HEK293 (cell line): ENCODE data around the gene CPLX3.

Source experiments
- CTCF ChIA-PET: fragments of 350-600 bp; formaldehyde crosslinking; extraction: SDS; loops from one replicate; lab custom pipeline; 2021; ENCODE audit warnings: antibody characterized with exemption; lab: Yijun Ruan, JAX
- POLR2A ChIA-PET: fragments of 300-600 bp; formaldehyde crosslinking; extraction: SDS; loops from one replicate; lab custom pipeline; 2020; ENCODE audit warnings: antibody characterized with exemption, inconsistent platforms; lab: Yijun Ruan, JAX
- H3K27ac ChIP-seq: fragments of 200-500 bp; sonication (Bioruptor generic); 2 replicates; pipeline ENCODE4 v1.5.1; 2014; ENCODE audit warnings: low read depth, low read length, control low read depth, inconsistent platforms; ENCODE audit errors: extremely low read depth
- H3K36me3 ChIP-seq, 2 experiments: fragments of 200-500 bp in 1 of 2; sonication (Bioruptor generic) in 1 of 2; 1 replicate in 1 of 2; 2 replicates in 1 of 2; pipeline ENCODE4 v1.5.1; 2014 to 2017; ENCODE audit warnings: inconsistent platforms in 2 of 2, low read length in 2 of 2; ENCODE audit not compliant: control insufficient read depth in 2 of 2, insufficient read depth in 1 of 2
- H3K4me1 ChIP-seq: fragments of 200-500 bp; sonication (Bioruptor generic); 2 replicates; pipeline ENCODE4 v1.5.1; 2014; ENCODE audit warnings: mild to moderate bottlenecking, low read length, inconsistent platforms; ENCODE audit not compliant: control insufficient read depth, insufficient read depth
- H3K4me3 ChIP-seq: 2 replicates; pipeline ENCODE4 v1.5.1; 2011; ENCODE audit warnings: low read depth, mild to moderate bottlenecking, control low read depth, low read length, moderate library complexity
- H3K9me3 ChIP-seq: fragments of 200-500 bp; sonication (Bioruptor generic); 2 replicates; pipeline ENCODE4 v1.5.1; 2014; ENCODE audit warnings: low read depth, low read length, inconsistent platforms; ENCODE audit not compliant: control insufficient read depth, insufficient read depth
- GLI4 ChIP-seq: fragments of 450-650 bp; formaldehyde crosslinking; IDR thresholded peaks from 2 replicates; pipeline ENCODE4 v1.5.1; 2016; ENCODE audit warnings: missing biosample characterization, missing genetic modification characterization
- GLIS1 ChIP-seq: fragments of 450-650 bp; formaldehyde crosslinking; IDR thresholded peaks from 2 replicates; pipeline ENCODE4 v1.5.1; 2016; ENCODE audit warnings: missing biosample characterization, missing genetic modification characterization
- GLIS2 ChIP-seq: fragments of 450-650 bp; formaldehyde crosslinking; IDR thresholded peaks from 2 replicates; pipeline ENCODE4 v1.5.1; 2016; ENCODE audit warnings: missing biosample characterization, missing genetic modification characterization
- IKZF3 ChIP-seq: fragments of 450-650 bp; IDR thresholded peaks from 2 replicates; pipeline ENCODE4 v1.5.0; 2018; ENCODE audit warnings: missing biosample characterization, mild to moderate bottlenecking, missing genetic modification characterization, moderate library complexity
- OSR2 ChIP-seq: fragments of 450-650 bp; formaldehyde crosslinking; IDR thresholded peaks from 2 replicates; pipeline ENCODE4 v1.5.1; 2016; ENCODE audit warnings: missing biosample characterization, missing genetic modification characterization
- ZFP41 ChIP-seq: fragments of 450-650 bp; formaldehyde crosslinking; IDR thresholded peaks from 2 replicates; pipeline ENCODE4 v1.5.1; 2016; ENCODE audit warnings: missing biosample characterization, missing genetic modification characterization, borderline replicate concordance
- ZFP69B ChIP-seq: fragments of 450-650 bp; formaldehyde crosslinking; IDR thresholded peaks from 2 replicates; pipeline ENCODE4 v1.5.1; 2016; ENCODE audit warnings: missing biosample characterization, missing genetic modification characterization
- ZNF112 ChIP-seq: fragments of 450-650 bp; formaldehyde crosslinking; IDR thresholded peaks from 2 replicates; pipeline ENCODE4 v1.5.0; 2017; ENCODE audit warnings: missing biosample characterization, missing genetic modification characterization
- ZNF174 ChIP-seq: fragments of 450-650 bp; formaldehyde crosslinking; IDR thresholded peaks from 2 replicates; pipeline ENCODE4 v1.5.0; 2017; ENCODE audit warnings: missing biosample characterization, mild to moderate bottlenecking, missing genetic modification characterization
- ZNF19 ChIP-seq: fragments of 450-650 bp; formaldehyde crosslinking; IDR thresholded peaks from 2 replicates; pipeline ENCODE4; 2016; ENCODE audit warnings: missing biosample characterization, missing genetic modification characterization, low read depth
- ZNF214 ChIP-seq: fragments of 450-650 bp; formaldehyde crosslinking; IDR thresholded peaks from 2 replicates; pipeline ENCODE4 v1.5.1; 2017; ENCODE audit warnings: missing biosample characterization, mild to moderate bottlenecking, missing genetic modification characterization, borderline replicate concordance
- ZNF23 ChIP-seq: fragments of 450-650 bp; formaldehyde crosslinking; IDR thresholded peaks from 2 replicates; pipeline ENCODE4 v1.5.1; 2016; ENCODE audit warnings: missing biosample characterization, missing genetic modification characterization, borderline replicate concordance
- ZNF335 ChIP-seq: fragments of 450-650 bp; formaldehyde crosslinking; conservative IDR thresholded peaks from 2 replicates; pipeline ENCODE4 v1.5.1; 2016; ENCODE audit warnings: missing biosample characterization, missing genetic modification characterization
- ZNF341 ChIP-seq: fragments of 450-650 bp; formaldehyde crosslinking; IDR thresholded peaks from 2 replicates; pipeline ENCODE4; 2016; ENCODE audit warnings: low read depth, missing biosample characterization, missing genetic modification characterization
- ZNF549 ChIP-seq: fragments of 450-650 bp; IDR thresholded peaks from 2 replicates; pipeline ENCODE4 v1.5.1; 2018; ENCODE audit warnings: missing biosample characterization, missing genetic modification characterization, mild to moderate bottlenecking, inconsistent platforms, moderate library complexity
- ZNF621 ChIP-seq: fragments of 450-650 bp; formaldehyde crosslinking; IDR thresholded peaks from 2 replicates; pipeline ENCODE4 v1.5.1; 2017; ENCODE audit warnings: missing biosample characterization, missing genetic modification characterization
- ZNF624 ChIP-seq: fragments of 450-650 bp; formaldehyde crosslinking; IDR thresholded peaks from 2 replicates; pipeline ENCODE4 v1.5.1; 2017; ENCODE audit warnings: missing biosample characterization, missing genetic modification characterization
- TF ChIP-seq, protein P1 (sequence below): fragments of 450-650 bp; formaldehyde crosslinking; IDR thresholded peaks from 2 replicates; pipeline ENCODE4 v1.5.1; 2016; ENCODE audit warnings: missing biosample characterization, missing genetic modification characterization
- TF ChIP-seq, protein P2 (sequence below): fragments of 450-650 bp; formaldehyde crosslinking; IDR thresholded peaks from 2 replicates; pipeline ENCODE4 v1.5.1; 2016; ENCODE audit warnings: missing biosample characterization, missing genetic modification characterization
- TF ChIP-seq, protein P3 (sequence below): fragments of 450-650 bp; formaldehyde crosslinking; IDR thresholded peaks from 2 replicates; pipeline ENCODE4 v1.5.1; 2016; ENCODE audit warnings: missing biosample characterization, missing genetic modification characterization
- TF ChIP-seq, protein P4 (sequence below): fragments of 450-650 bp; formaldehyde crosslinking; IDR thresholded peaks from 2 replicates; pipeline ENCODE4 v1.5.1; 2016; ENCODE audit warnings: missing biosample characterization, missing genetic modification characterization
- TF ChIP-seq, protein P5 (sequence below): fragments of 450-650 bp; formaldehyde crosslinking; IDR thresholded peaks from 2 replicates; pipeline ENCODE4 v1.5.1; 2016; ENCODE audit warnings: missing biosample characterization, missing genetic modification characterization

Gene CPLX3

DNA sequence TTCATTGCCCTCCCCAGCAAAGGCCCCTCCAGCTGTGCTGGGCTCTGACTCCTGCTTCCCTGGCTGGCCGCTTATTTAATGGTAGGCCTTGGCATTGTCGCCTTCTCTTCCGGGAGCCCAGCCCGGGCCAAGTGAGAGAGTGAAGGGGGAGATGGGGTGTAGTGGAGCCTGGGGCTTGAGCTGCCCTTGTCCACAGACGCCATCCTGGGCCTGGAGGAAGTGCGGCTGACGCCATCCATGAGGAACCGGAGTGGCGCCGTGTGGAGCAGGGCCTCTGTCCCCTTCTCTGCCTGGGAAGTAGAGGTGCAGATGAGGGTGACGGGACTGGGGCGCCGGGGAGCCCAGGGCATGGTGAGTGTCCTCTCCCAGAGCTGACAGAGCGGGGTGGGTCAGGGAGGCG, 10.5 kb upstream of the CPLX3 start:
- Histone ChIP-seq H3K4me1 (no peaks in the 10 kb centered on the region), H3K4me3 (no peak overlapping the region), H3K27ac (no peak overlapping the region), H3K36me3 (no peaks in the 10 kb centered on the region), H3K9me3 (no peaks in the 10 kb centered on the region)
- POLR2A ChIA-PET: no interaction called here
- TF ChIP-seq, protein P1, sequence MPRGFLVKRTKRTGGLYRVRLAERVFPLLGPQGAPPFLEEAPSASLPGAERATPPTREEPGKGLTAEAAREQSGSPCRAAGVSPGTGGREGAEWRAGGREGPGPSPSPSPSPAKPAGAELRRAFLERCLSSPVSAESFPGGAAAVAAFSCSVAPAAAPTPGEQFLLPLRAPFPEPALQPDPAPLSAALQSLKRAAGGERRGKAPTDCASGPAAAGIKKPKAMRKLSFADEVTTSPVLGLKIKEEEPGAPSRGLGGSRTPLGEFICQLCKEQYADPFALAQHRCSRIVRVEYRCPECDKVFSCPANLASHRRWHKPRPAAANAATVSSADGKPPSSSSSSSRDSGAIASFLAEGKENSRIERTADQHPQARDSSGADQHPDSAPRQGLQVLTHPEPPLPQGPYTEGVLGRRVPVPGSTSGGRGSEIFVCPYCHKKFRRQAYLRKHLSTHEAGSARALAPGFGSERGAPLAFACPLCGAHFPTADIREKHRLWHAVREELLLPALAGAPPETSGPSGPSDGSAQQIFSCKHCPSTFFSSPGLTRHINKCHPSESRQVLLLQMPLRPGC (tag by site-specific recombination): no peak
- TF ChIP-seq OSR2 (tag by site-specific recombination): no peak
- TF ChIP-seq ZNF549: no peak
- no peak for TF ChIP-seq IKZF3 (tag by site-specific recombination)
- TF ChIP-seq, protein P2, sequence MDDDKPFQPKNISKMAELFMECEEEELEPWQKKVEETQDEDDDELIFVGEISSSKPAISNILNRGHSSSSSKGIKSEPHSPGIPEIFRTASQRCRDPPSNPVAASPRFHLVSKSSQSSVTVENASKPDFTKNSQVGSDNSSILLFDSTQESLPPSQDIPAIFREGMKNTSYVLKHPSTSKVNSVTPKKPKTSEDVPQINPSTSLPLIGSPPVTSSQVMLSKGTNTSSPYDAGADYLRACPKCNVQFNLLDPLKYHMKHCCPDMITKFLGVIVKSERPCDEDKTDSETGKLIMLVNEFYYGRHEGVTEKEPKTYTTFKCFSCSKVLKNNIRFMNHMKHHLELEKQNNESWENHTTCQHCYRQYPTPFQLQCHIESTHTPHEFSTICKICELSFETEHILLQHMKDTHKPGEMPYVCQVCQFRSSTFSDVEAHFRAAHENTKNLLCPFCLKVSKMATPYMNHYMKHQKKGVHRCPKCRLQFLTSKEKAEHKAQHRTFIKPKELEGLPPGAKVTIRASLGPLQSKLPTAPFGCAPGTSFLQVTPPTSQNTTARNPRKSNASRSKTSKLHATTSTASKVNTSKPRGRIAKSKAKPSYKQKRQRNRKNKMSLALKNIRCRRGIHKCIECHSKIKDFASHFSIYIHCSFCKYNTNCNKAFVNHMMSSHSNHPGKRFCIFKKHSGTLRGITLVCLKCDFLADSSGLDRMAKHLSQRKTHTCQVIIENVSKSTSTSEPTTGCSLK (tag by site-specific recombination): no peak
- no peak for TF ChIP-seq GLIS1 (tag by site-specific recombination)
- TF ChIP-seq ZNF174 (tag by site-specific recombination): no peak
- no peak for TF ChIP-seq ZNF214 (tag by site-specific recombination)
- no peak for TF ChIP-seq ZFP41
- TF ChIP-seq GLIS2 (tag by site-specific recombination): no peak
- no peak for TF ChIP-seq ZNF23 (tag by site-specific recombination)
- TF ChIP-seq, protein P3, sequence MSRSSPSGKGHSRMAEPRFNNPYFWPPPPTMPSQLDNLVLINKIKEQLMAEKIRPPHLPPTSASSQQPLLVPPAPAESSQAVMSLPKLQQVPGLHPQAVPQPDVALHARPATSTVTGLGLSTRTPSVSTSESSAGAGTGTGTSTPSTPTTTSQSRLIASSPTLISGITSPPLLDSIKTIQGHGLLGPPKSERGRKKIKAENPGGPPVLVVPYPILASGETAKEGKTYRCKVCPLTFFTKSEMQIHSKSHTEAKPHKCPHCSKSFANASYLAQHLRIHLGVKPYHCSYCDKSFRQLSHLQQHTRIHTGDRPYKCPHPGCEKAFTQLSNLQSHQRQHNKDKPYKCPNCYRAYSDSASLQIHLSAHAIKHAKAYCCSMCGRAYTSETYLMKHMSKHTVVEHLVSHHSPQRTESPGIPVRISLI (tag by site-specific recombination): no peak
- CTCF ChIA-PET: interaction anchor here (0.7 to 1.9 kb wide), 4 partner anchors 12 to 181 kb away, joined by 3 to 8 read pairs (median 4); no protein-coding TSS in a partner anchor

DNA sequence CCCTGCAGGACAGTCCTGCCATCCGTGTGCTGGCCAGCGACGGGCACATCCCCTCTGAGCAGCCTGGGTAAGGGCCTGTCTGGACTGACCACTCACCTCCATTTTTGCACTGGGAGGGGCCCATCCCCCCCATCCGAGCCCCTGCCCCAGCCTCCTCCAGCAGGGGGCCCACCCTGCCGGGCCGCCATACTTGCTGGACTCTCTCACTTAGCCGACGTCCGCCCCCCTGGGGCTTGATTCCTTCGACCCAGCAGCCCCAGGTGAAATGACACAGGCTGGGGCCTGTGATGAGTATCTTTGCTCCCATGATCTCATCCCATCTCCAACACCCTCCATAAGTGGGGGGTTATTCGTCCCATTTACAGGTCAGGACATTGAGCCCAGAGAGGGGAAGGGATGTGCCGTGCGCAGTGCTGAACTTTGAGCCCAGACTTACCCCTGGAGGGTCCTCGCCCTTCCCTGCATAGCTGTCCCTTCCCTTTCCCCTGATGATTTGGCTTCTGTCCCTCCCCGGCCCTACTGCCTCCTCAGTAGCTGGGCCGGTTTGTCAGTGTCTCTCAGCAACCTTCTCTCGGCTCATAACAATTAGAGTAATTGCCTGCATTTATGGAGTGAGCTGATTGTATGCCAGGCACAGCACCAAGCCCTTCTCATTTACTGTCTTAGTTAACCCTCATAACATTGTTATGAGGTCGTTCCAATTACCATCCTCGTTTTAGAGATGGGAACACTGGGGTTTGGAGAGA, 9.6 kb upstream of the CPLX3 start:
- ChIA-PET POLR2A (no interaction called here), CTCF (interaction anchor here (1.0 to 4.1 kb wide), 4 partner anchors 9 to 47 kb away, joined by 3 to 21 read pairs (median 4); no protein-coding TSS in a partner anchor)
- Histone ChIP-seq H3K9me3 (no peaks in the 10 kb centered on the region), H3K36me3 (no peaks in the 10 kb centered on the region), H3K4me3 (no peak overlapping the region), H3K27ac (no peak overlapping the region), H3K4me1 (no peaks in the 10 kb centered on the region)
- no peak for TF ChIP-seq ZNF549
- TF ChIP-seq ZNF341: peak; percentile 39; the same call in 1 of the 2 replicates
- TF ChIP-seq ZNF335: peak; percentile 75
- TF ChIP-seq, protein P1 (tag by site-specific recombination): 0 out of 2 replicates have a peak, but pooled peaks have one; percentile 22
- no peak for TF ChIP-seq ZNF621 (tag by site-specific recombination)
- no peak for TF ChIP-seq ZNF624 (tag by site-specific recombination)
- no peak for TF ChIP-seq ZNF19 (tag by site-specific recombination)
- TF ChIP-seq, protein P4, sequence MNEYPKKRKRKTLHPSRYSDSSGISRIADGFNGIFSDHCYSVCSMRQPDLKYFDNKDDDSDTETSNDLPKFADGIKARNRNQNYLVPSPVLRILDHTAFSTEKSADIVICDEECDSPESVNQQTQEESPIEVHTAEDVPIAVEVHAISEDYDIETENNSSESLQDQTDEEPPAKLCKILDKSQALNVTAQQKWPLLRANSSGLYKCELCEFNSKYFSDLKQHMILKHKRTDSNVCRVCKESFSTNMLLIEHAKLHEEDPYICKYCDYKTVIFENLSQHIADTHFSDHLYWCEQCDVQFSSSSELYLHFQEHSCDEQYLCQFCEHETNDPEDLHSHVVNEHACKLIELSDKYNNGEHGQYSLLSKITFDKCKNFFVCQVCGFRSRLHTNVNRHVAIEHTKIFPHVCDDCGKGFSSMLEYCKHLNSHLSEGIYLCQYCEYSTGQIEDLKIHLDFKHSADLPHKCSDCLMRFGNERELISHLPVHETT: peak; percentile 25; the same call in 1 of the 2 replicates
- TF ChIP-seq, protein P5, sequence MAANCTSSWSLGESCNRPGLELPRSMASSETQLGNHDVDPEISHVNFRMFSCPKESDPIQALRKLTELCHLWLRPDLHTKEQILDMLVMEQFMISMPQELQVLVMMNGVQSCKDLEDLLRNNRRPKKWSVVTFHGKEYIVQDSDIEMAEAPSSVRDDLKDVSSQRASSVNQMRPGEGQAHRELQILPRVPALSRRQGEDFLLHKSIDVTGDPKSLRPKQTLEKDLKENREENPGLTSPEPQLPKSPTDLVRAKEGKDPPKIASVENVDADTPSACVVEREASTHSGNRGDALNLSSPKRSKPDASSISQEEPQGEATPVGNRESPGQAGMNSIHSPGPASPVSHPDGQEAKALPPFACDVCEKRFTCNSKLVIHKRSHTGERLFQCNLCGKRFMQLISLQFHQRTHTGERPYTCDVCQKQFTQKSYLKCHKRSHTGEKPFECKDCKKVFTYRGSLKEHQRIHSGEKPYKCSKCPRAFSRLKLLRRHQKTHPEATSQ (tag by site-specific recombination): 0 out of 2 replicates have a peak, but pooled peaks have one; percentile 23
- peak; percentile 81 for TF ChIP-seq ZFP69B (tag by site-specific recombination)
- TF ChIP-seq GLIS1 (tag by site-specific recombination): peak; percentile 85
- TF ChIP-seq GLI4 (tag by site-specific recombination): no peak
- TF ChIP-seq ZNF112 (tag by site-specific recombination): no peak
